ENCODE measurements around the gene DIAPH2.

The DIAPH2 gene

DNA sequence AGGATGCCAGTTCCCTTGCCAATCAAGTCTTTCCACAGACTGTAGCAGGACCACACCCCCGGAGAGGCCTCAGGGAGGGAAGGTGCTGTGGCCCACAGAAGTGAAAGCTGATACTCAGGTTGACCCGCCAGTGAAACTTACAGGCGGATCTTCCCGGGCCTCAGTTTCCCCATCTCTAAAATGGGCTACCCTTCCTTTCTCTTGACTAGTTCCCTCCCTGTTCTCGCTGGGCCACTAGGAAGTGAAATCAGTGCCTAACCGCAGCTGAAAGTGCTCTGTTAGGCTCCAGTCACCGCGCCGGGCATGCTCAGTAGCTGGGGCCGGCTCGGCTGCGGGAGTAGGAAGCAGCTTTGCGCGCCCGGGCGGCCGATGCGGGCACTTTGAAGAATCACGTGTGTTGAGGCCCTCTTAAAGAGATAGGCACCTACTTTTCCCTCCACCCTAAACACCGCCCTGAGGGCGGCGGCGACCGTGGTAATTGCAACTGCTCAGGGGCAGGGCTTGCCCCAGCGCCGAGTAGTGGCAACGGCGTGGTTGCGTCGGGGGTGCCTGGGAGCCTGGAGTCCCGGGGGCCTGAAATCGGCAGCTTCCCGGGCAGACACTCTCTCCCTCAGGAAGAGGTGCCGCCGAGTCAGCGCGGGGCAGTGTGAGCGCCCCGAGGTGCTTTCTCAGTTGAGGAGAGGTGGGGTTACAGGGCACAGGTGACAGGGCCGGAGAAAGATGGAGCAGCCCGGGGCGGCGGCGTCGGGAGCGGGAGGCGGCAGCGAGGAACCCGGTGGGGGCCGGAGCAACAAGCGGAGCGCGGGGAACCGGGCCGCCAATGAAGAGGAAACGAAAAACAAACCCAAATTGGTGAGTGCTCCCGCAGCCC lies at the start of gene DIAPH2:
Gene DIAPH2, plus strand, starts transcription at position 504 of the 871 bp plus-strand sequence.
- H3K4me1 ChIP-seq (ENCODE audit: insufficient read depth, low read length, poor library complexity, severe bottlenecking) = no peaks in the 10 kb centered on the region
- no peaks in the 10 kb centered on the region for H3F3A ChIP-seq (ENCODE audit: low read depth)
- H3K9me2 ChIP-seq (replicated peaks; ENCODE audit: low read depth, low read length) = no peaks in the 10 kb centered on the region
- no peak within 1 kb of the TSS for H3K4me3 ChIP-seq (ENCODE audit: low read length, poor library complexity, severe bottlenecking)
- H3K36me3 ChIP-seq (ENCODE audit: insufficient read depth, low read length) = no peaks in the 10 kb centered on the region
- no peaks in the 10 kb centered on the region for H3K27me3 ChIP-seq (ENCODE audit: insufficient read depth, low read length, poor library complexity, severe bottlenecking)
- H3K9me3 ChIP-seq (ENCODE audit: insufficient read depth, low read depth, low read length) = no peaks in the 10 kb centered on the region
- H3K4me2 ChIP-seq (ENCODE audit: low read depth, low read length, poor library complexity, severe bottlenecking) = no peak within 1 kb of the TSS
- H4K20me1 ChIP-seq (ENCODE audit: insufficient read depth, low read length, poor library complexity, severe bottlenecking) = no peaks in the 10 kb centered on the region
- no peaks in the 10 kb centered on the region for H3K79me2 ChIP-seq (ENCODE audit: insufficient read depth, low read length)
- H2AFZ ChIP-seq (ENCODE audit: low read length) = no peak within 1 kb of the TSS
- TF ChIP-seq EZH2phosphoT487 (IDR thresholded peaks at IDR 0.05; ENCODE audit: borderline replicate concordance) = no peak
- TF ChIP-seq, protein P1, sequence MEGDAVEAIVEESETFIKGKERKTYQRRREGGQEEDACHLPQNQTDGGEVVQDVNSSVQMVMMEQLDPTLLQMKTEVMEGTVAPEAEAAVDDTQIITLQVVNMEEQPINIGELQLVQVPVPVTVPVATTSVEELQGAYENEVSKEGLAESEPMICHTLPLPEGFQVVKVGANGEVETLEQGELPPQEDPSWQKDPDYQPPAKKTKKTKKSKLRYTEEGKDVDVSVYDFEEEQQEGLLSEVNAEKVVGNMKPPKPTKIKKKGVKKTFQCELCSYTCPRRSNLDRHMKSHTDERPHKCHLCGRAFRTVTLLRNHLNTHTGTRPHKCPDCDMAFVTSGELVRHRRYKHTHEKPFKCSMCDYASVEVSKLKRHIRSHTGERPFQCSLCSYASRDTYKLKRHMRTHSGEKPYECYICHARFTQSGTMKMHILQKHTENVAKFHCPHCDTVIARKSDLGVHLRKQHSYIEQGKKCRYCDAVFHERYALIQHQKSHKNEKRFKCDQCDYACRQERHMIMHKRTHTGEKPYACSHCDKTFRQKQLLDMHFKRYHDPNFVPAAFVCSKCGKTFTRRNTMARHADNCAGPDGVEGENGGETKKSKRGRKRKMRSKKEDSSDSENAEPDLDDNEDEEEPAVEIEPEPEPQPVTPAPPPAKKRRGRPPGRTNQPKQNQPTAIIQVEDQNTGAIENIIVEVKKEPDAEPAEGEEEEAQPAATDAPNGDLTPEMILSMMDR (conservative IDR thresholded peaks at IDR 0.05; ENCODE audit: low read length) = no peak
- H3K9ac ChIP-seq (ENCODE audit: low read depth, low read length, poor library complexity, severe bottlenecking) = no peak within 1 kb of the TSS

DNA sequence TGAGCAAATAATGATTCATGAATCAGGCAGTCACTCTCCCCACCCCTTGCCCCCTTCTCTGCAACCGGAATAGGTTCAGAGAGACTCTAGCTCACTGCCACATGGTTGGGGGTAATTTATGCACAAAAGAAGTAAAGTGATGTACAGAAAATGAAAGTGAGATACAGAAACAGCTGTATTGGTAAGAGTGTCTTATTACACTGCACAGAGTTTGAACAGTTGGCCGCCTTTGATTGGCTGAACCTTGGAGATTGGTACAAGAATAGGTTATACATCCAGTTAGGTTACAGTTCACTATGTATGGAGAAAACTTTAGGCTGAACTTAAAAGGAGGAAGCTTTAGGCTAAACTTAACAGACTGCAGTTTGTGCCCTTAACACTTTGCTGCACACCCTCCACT lies 34.6 kb upstream of the DIAPH2 start:
- Histone ChIP-seq H3K9me2 (replicated peaks; ENCODE audit: low read depth, low read length) (no peaks in the 10 kb centered on the region), H3K4me2 (ENCODE audit: low read depth, low read length, poor library complexity, severe bottlenecking) (no peak overlapping the region), H3K27me3 (ENCODE audit: insufficient read depth, low read length, poor library complexity, severe bottlenecking) (no peaks in the 10 kb centered on the region), H3K36me3 (ENCODE audit: insufficient read depth, low read length) (no peaks in the 10 kb centered on the region), H2AFZ (ENCODE audit: low read length) (no peak overlapping the region), H3K4me1 (ENCODE audit: insufficient read depth, low read length, poor library complexity, severe bottlenecking) (no peaks in the 10 kb centered on the region), H3K9ac (ENCODE audit: low read depth, low read length, poor library complexity, severe bottlenecking) (no peak overlapping the region), H4K20me1 (ENCODE audit: insufficient read depth, low read length, poor library complexity, severe bottlenecking) (no peaks in the 10 kb centered on the region), H3K4me3 (ENCODE audit: low read length, poor library complexity, severe bottlenecking) (no peak overlapping the region), H3K9me3 (ENCODE audit: insufficient read depth, low read depth, low read length) (no peaks in the 10 kb centered on the region), H3K79me2 (ENCODE audit: insufficient read depth, low read length) (no peaks in the 10 kb centered on the region), H3F3A (ENCODE audit: low read depth) (no peaks in the 10 kb centered on the region)
- TF ChIP-seq, protein P1 (conservative IDR thresholded peaks at IDR 0.05; ENCODE audit: low read length) = no peak

DNA sequence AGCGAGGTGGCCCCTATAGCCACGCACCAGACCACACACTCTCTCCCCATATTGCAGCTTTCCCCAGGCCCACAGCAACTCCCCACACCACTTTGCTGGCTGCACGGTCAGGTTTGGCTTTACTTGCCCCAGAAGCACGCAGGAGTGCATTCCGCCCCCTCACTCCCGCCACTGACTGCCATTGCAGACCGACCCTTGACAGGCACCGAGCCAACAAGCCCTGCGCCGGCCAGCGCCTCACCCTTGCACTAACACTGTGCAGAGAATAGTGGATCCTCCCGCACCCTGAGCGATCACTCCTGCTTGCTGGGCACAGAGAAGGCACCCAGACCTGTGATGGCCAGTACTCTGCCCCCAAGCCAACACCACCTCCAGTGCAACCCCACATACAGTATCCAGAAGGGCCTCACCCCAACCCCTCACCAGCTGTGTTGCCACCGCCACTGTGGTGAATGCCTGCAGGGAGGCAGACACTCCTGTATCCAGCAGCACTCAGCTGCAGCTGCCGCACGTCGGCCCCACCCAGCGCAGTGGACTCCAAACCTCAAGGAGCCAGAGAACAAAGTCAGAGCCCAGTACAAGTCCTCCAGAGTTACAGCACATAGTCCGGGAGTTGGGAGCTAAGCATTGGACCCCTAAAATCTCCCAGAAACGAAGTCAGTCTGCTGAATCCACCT lies 28.6 kb upstream of the DIAPH2 start:
- TF ChIP-seq, protein P1 (conservative IDR thresholded peaks at IDR 0.05; ENCODE audit: low read length) = no peak
- no peak for TF ChIP-seq EZH2phosphoT487 (IDR thresholded peaks at IDR 0.05; ENCODE audit: borderline replicate concordance)
- Histone ChIP-seq H4K20me1 (ENCODE audit: insufficient read depth, low read length, poor library complexity, severe bottlenecking) (no peaks in the 10 kb centered on the region), H3K4me1 (ENCODE audit: insufficient read depth, low read length, poor library complexity, severe bottlenecking) (no peaks in the 10 kb centered on the region), H3K36me3 (ENCODE audit: insufficient read depth, low read length) (no peaks in the 10 kb centered on the region), H3K79me2 (ENCODE audit: insufficient read depth, low read length) (no peaks in the 10 kb centered on the region), H3K4me3 (ENCODE audit: low read length, poor library complexity, severe bottlenecking) (no peak overlapping the region), H2AFZ (ENCODE audit: low read length) (no peak overlapping the region), H3K9me3 (ENCODE audit: insufficient read depth, low read depth, low read length) (no peaks in the 10 kb centered on the region), H3K27me3 (ENCODE audit: insufficient read depth, low read length, poor library complexity, severe bottlenecking) (no peaks in the 10 kb centered on the region), H3K9me2 (replicated peaks; ENCODE audit: low read depth, low read length) (no peaks in the 10 kb centered on the region), H3K4me2 (ENCODE audit: low read depth, low read length, poor library complexity, severe bottlenecking) (no peak overlapping the region), H3K9ac (ENCODE audit: low read depth, low read length, poor library complexity, severe bottlenecking) (no peak overlapping the region), H3F3A (ENCODE audit: low read depth) (no peaks in the 10 kb centered on the region)
